ENCODE measurements around the gene AKAP3. TPM values are rescaled to one million over a fixed set of nuclear protein-coding genes. Genes with fewer than 3 reads are reported as not detected.

Gene AKAP3
- polyA plus RNA-seq, 1 experiment, result 0.98 TPM

DNA sequence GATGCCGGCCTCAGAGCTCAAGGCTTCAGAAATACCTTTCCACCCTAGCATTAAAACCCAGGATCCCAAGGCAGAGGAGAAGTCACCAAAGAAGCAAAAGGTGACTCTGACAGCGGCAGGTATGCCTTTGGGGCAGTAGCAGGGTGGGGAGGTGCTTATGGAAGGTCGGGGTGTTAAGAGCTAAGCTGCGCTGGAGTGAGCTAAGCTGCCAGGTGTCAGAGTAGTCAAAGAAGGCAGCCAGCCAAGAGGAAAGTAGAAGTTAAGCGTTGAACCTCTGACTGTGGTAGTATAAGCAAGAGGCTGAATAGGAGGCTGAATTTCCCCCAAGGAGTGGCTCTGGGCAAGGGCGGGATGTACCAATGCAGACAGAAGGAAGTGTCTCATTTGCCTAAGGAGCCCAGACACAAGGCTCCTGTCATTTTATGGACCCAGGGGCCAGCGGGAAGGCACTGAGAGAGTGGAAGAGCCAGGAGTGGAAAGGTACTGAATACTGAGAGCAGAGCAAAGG lies 57.6 kb downstream of the AKAP3 start:
- Histone ChIP-seq H3K4me3 (ENCODE audit: low read depth, low read length) (no peak overlapping the region), H3K27me3 (ENCODE audit: control insufficient read depth, insufficient read depth, low read length) (peaks cover 8% of the 10 kb centered on the region), H3K36me3 (ENCODE audit: control insufficient read depth, insufficient read depth, low read length) (no peaks in the 10 kb centered on the region)
- ChIA-PET CTCF (interaction anchor here (0.9 to 3.6 kb wide), 3 partner anchors 11 to 167 kb away, joined by 3 to 26 read pairs (median 4); no protein-coding TSS in a partner anchor), POLR2A (no interaction called here)
- TF ChIP-seq CTCF (IDR thresholded peaks at IDR 0.05; ENCODE audit: insufficient read depth, low read depth, low read length), result no peak
- DNase-seq (ENCODE audit: low read depth), result no peak

GRCh38 chr12:4589941-4590340 lies 58.9 kb downstream of the AKAP3 start:
- no peak for DNase-seq (ENCODE audit: low read depth)
- ChIA-PET CTCF (interaction anchor here (1.0 to 3.6 kb wide), 2 partner anchors 10 to 15 kb away, joined by 3 to 26 read pairs; no protein-coding TSS in a partner anchor), POLR2A (no interaction called here)
- no peak for TF ChIP-seq CTCF (IDR thresholded peaks at IDR 0.05; ENCODE audit: insufficient read depth, low read depth, low read length)
- Histone ChIP-seq H3K27me3 (ENCODE audit: control insufficient read depth, insufficient read depth, low read length) (peaks cover 8% of the 10 kb centered on the region), H3K36me3 (ENCODE audit: control insufficient read depth, insufficient read depth, low read length) (no peaks in the 10 kb centered on the region), H3K4me3 (ENCODE audit: low read depth, low read length) (no peak overlapping the region)

- Histone ChIP-seq H3K36me3 (ENCODE audit: control insufficient read depth, insufficient read depth, low read length) (no peaks in the 10 kb centered on the region), H3K27me3 (ENCODE audit: control insufficient read depth, insufficient read depth, low read length) (peaks cover 8% of the 10 kb centered on the region), H3K4me3 (ENCODE audit: low read depth, low read length) (no peak overlapping the region)
- no peak for TF ChIP-seq CTCF (IDR thresholded peaks at IDR 0.05; ENCODE audit: insufficient read depth, low read depth, low read length)
- ChIA-PET CTCF (interaction anchor here (2.2 kb wide), 1 partner anchor 16 kb away, joined by 9 read pairs; no protein-coding TSS in a partner anchor), POLR2A (no interaction called here)
- no peak for DNase-seq (ENCODE audit: low read depth)
These were observed 59.9 kb downstream of the AKAP3 start for GRCh38 chr12:4588916-4589315.

DNA sequence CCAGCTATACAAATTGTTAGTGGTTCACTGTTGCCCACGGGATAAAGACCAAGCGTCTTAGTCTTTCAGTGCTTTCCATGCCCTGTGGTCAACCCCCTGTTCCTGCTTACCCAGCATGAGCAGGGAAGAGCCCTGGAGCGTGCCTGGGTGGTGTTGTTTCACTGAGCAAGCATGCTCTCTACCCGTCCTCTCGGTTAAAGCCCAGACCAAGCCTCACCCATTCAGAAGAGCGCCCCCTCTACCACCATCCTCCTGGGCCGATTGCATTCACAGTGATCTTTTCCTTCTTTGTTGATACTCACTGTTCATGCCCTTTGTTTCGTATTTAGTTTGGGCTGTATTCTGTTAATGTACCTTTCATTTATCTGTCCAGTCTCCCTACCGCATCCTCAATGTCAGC lies 61.7 kb downstream of the AKAP3 start:
- CTCF ChIA-PET, result interaction anchor here (2.2 kb wide), 1 partner anchor 18 kb away, joined by 9 read pairs; no protein-coding TSS in a partner anchor
- H3K36me3 ChIP-seq (ENCODE audit: control insufficient read depth, insufficient read depth, low read length), result no peaks in the 10 kb centered on the region
- peaks cover 8% of the 10 kb centered on the region; the same call in 1 of the 2 replicates for H3K27me3 ChIP-seq (ENCODE audit: control insufficient read depth, insufficient read depth, low read length)
- no peak overlapping the region for H3K4me3 ChIP-seq (ENCODE audit: low read depth, low read length)
- no peak for DNase-seq (ENCODE audit: low read depth)
- no peak for TF ChIP-seq CTCF (IDR thresholded peaks at IDR 0.05; ENCODE audit: insufficient read depth, low read depth, low read length)
- POLR2A ChIA-PET, result no interaction called here

DNA sequence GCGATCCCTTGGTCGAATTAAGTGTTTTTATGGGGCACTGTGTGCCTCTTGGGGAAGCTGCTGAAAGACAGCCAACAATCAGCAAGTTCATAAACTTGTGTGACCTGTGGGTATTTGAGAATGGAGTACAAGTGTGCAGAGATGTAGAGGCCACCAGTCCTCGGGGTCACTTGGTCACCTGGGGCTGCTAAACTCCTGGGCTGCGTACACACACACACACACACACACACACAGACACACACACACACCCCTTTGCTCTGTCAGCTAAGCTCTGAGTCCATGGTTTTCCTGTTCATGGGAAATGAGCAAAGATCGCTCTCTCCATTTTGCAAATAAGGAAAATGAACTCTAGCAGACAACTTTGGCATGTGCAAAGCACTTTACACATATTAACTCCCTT lies 62.4 kb downstream of the AKAP3 start:
- H3K27me3 ChIP-seq (ENCODE audit: control insufficient read depth, insufficient read depth, low read length), result peaks cover 5% of the 10 kb centered on the region; the same call in 1 of the 2 replicates
- DNase-seq (ENCODE audit: low read depth), result no peak
- CTCF ChIA-PET, result interaction anchor here (0.7 to 1.4 kb wide), 2 partner anchors 24 to 25 kb away, joined by 3 to 4 read pairs; partner anchors contain the start of gene DYRK4
- no peak for TF ChIP-seq CTCF (IDR thresholded peaks at IDR 0.05; ENCODE audit: insufficient read depth, low read depth, low read length)
- H3K36me3 ChIP-seq (ENCODE audit: control insufficient read depth, insufficient read depth, low read length), result no peaks in the 10 kb centered on the region
- H3K4me3 ChIP-seq (ENCODE audit: low read depth, low read length), result no peak overlapping the region
- POLR2A ChIA-PET, result no interaction called here

All from BJ (cell line).